GM12873 (cell line): ENCODE results near the gene FLNB.

Experiments used
- CTCF ChIP-seq: IDR thresholded peaks from 2 replicates; pipeline ENCODE4 v1.5.1; 2012; ENCODE audit warnings: low read depth, mild to moderate bottlenecking, moderate library complexity, low read length, control low read depth; ENCODE audit not compliant: insufficient read depth; ENCODE audit errors: missing control alignments

FLNB gene

GRCh38 chr3:58131101-58131825 is 123.0 kb downstream of the FLNB start:
- no peak for TF ChIP-seq CTCF

GRCh38 chr3:58132850-58133249 is 124.6 kb downstream of the FLNB start:
- TF ChIP-seq CTCF: no peak

- TF ChIP-seq CTCF: no peak
Observed at GRCh38 chr3:58134468-58134867, 126.2 kb downstream of the FLNB start.

- peak; percentile 41 for TF ChIP-seq CTCF
Observed at GRCh38 chr3:58135712-58136543, 127.7 kb downstream of the FLNB start.

- TF ChIP-seq CTCF: no peak
Observed at GRCh38 chr3:58137306-58137705, 129.1 kb downstream of the FLNB start.

GRCh38 chr3:58141766-58142345 is 133.6 kb downstream of the FLNB start:
- TF ChIP-seq CTCF: no peak

- TF ChIP-seq CTCF: no peak
Observed at GRCh38 chr3:58143417-58144055, 135.3 kb downstream of the FLNB start.
